Measurements from ENCODE around the gene DNAJB13. TPM values are rescaled to one million over a fixed set of nuclear protein-coding genes. Genes with fewer than 3 reads are reported as not detected.
"Not testable (repeated sequence)": the region's sequence is repeated elsewhere in the genome, so short reads cannot be mapped to it uniquely, and the experiment has no call there.

DNAJB13 gene
- total RNA-seq, 1 experiment from 2014 or later, result 0.24 TPM

GRCh38 chr11:73932781-73933180, 18.0 kb upstream of the DNAJB13 start:
- Mint-ChIP-seq H3K27me3 (ENCODE audit: low read depth) (no peaks in the 10 kb centered on the region; the same call in 1 of the 2 replicates), H3K36me3 (peaks cover 32% of the 10 kb centered on the region), H3K4me3 (no peak overlapping the region), H3K9me3 (no peaks in the 10 kb centered on the region), H3K27ac (peak overlapping the region; percentile 23; the same call in 1 of the 2 replicates), H3K4me1 (0 out of 2 replicates have a peak, but pooled peaks cover 2% of the 10 kb centered on the region)
- DNase-seq (ENCODE audit: low spot score) (no peak), ATAC-seq (no peak)
- TF ChIP-seq GRHL2 (CRISPR knock-in tag; IDR thresholded peaks at IDR 0.05; ENCODE audit: insufficient replicate concordance, severe bottlenecking) (no peak), OVOL2 (CRISPR knock-in tag; IDR thresholded peaks at IDR 0.05; ENCODE audit: borderline replicate concordance) (no peak), ZNF263 (CRISPR knock-in tag; IDR thresholded peaks at IDR 0.05; ENCODE audit: low read depth) (no peak), RELA (CRISPR knock-in tag; IDR thresholded peaks at IDR 0.05; ENCODE audit: borderline replicate concordance) (no peak), JUN (CRISPR knock-in tag; IDR thresholded peaks at IDR 0.05) (no peak), ZNF232 (CRISPR knock-in tag; IDR thresholded peaks at IDR 0.05) (no peak), STAT6 (CRISPR knock-in tag; conservative IDR thresholded peaks at IDR 0.05; ENCODE audit: low read depth) (no peak), TEAD1 (CRISPR knock-in tag; IDR thresholded peaks at IDR 0.05) (no peak), TEAD4 (CRISPR knock-in tag; IDR thresholded peaks at IDR 0.05) (no peak), MYBL2 (CRISPR knock-in tag; IDR thresholded peaks at IDR 0.05) (no peak), FOXP1 (CRISPR knock-in tag; IDR thresholded peaks at IDR 0.05; ENCODE audit: borderline replicate concordance) (no peak), SP1 (CRISPR knock-in tag; conservative IDR thresholded peaks at IDR 0.05) (no peak), ZNF396 (CRISPR knock-in tag; IDR thresholded peaks at IDR 0.05; ENCODE audit: borderline replicate concordance) (no peak), CTCF (IDR thresholded peaks at IDR 0.05) (no peak), NR1H2 (CRISPR knock-in tag; IDR thresholded peaks at IDR 0.05) (no peak)
- TF ChIP-seq, protein P1, sequence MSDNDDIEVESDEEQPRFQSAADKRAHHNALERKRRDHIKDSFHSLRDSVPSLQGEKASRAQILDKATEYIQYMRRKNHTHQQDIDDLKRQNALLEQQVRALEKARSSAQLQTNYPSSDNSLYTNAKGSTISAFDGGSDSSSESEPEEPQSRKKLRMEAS (CRISPR knock-in tag; IDR thresholded peaks at IDR 0.05), result no peak
- TF ChIP-seq, protein P2, sequence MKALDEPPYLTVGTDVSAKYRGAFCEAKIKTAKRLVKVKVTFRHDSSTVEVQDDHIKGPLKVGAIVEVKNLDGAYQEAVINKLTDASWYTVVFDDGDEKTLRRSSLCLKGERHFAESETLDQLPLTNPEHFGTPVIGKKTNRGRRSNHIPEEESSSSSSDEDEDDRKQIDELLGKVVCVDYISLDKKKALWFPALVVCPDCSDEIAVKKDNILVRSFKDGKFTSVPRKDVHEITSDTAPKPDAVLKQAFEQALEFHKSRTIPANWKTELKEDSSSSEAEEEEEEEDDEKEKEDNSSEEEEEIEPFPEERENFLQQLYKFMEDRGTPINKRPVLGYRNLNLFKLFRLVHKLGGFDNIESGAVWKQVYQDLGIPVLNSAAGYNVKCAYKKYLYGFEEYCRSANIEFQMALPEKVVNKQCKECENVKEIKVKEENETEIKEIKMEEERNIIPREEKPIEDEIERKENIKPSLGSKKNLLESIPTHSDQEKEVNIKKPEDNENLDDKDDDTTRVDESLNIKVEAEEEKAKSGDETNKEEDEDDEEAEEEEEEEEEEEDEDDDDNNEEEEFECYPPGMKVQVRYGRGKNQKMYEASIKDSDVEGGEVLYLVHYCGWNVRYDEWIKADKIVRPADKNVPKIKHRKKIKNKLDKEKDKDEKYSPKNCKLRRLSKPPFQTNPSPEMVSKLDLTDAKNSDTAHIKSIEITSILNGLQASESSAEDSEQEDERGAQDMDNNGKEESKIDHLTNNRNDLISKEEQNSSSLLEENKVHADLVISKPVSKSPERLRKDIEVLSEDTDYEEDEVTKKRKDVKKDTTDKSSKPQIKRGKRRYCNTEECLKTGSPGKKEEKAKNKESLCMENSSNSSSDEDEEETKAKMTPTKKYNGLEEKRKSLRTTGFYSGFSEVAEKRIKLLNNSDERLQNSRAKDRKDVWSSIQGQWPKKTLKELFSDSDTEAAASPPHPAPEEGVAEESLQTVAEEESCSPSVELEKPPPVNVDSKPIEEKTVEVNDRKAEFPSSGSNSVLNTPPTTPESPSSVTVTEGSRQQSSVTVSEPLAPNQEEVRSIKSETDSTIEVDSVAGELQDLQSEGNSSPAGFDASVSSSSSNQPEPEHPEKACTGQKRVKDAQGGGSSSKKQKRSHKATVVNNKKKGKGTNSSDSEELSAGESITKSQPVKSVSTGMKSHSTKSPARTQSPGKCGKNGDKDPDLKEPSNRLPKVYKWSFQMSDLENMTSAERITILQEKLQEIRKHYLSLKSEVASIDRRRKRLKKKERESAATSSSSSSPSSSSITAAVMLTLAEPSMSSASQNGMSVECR (CRISPR knock-in tag; IDR thresholded peaks at IDR 0.05; ENCODE audit: borderline replicate concordance), result no peak
- ChIA-PET CTCF (no interaction called here), POLR2A (no interaction called here)

- H3K27me3 Mint-ChIP-seq (ENCODE audit: low read depth); H3K4me3 Mint-ChIP-seq; H3K4me1 Mint-ChIP-seq; CTCF ChIA-PET; H3K27ac Mint-ChIP-seq; DNase-seq (ENCODE audit: low spot score); POLR2A ChIA-PET; ATAC-seq: not testable (repeated sequence)
- peaks cover 27% of the 10 kb centered on the region for H3K9me3 Mint-ChIP-seq
- peaks cover 35% of the 10 kb centered on the region for H3K36me3 Mint-ChIP-seq
Measured at GRCh38 chr11:73936047-73936446, 14.8 kb upstream of the DNAJB13 start.

Data from WTC11 (cell line).